Measurements from ENCODE around the gene BBS9.
A peak's percentile ranks its signal among the peaks of the same experiment; 100 is the strongest.

The BBS9 gene

DNA sequence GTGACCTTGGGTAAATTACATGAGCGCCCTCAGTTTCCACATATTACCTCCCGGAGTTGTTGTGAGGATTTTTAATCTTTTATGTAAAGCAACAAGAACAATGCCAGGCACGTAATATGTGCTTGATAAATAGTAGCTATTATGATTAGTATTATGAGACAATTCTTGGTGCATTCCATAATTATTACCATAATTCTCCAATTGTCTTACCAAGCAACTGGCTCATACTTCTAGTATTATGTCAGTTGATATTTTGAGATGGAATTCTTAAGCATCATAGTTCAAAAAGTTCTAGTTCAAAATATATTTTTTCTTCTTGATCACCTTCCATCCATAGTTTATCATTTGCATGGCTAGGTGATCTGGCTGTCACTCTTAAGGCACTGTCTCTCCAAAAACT is 259.0 kb downstream of the BBS9 start:
- DNase-seq: no peak

DNA sequence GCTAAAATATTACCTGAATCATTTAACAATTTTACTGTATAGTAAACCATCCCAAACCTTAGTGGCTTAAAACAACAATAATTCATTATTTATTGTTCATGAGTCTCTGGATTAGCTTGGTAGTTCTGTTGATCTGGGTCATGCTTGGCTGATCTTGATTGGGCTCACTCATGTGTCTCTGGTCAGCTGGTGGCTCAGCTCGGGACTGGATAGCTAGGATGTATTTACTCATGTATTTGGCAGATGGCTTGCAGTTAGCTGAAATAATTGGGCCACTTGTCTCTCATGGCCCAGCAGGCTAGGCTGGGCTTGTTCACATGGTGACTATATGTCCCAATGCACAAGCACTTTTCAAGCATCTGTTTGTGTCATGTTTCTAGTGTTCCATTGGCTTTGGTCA is 262.8 kb downstream of the BBS9 start:
- DNase-seq: peak; percentile 45

- DNase-seq: no peak
These were observed 264.4 kb downstream of the BBS9 start for GRCh38 chr7:33393770-33394169.

DNA sequence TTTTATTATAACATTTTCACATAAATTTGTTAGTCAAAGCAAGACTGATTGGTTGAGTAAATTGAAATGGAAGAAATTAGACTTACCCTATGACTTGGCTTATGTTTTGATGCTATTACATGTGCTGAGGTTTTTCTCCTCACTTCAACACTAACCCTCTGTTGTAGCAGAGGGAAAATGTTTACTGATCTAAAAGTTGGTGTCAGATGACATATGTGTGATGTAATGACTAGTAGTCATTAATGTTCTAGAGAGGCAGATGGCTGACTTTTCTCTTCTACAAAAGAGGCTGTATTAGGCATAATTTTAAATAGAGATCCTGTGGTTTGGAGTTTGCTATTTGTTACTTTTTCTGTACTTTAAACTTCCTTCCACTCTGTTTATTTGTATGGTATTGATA is 266.0 kb downstream of the BBS9 start:
- DNase-seq: no peak

GRCh38 chr7:33399528-33400213 is 270.3 kb downstream of the BBS9 start:
- DNase-seq: no peak

DNA sequence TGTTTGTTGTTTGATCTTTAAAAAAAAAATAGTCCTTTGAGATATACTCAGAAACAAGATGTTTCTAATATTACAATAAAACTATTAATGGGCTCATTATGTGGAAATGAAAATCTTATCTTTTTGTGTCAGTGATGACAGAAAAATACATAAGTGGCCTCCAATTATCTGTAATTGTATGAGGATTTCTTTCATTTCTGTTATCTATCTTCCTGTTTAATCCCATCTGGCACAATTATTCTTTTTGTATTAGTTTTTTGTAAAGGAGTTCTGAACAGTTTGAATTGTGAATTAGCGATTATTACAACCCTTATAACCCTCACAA is 270.8 kb downstream of the BBS9 start:
- DNase-seq: no peak

- no peak for DNase-seq
These were observed 280.9 kb downstream of the BBS9 start for GRCh38 chr7:33410266-33410665.

- DNase-seq: no peak
These were observed 281.7 kb downstream of the BBS9 start for GRCh38 chr7:33411020-33411419.

GRCh38 chr7:33412331-33412730 is 283.0 kb downstream of the BBS9 start:
- no peak for DNase-seq

DNA sequence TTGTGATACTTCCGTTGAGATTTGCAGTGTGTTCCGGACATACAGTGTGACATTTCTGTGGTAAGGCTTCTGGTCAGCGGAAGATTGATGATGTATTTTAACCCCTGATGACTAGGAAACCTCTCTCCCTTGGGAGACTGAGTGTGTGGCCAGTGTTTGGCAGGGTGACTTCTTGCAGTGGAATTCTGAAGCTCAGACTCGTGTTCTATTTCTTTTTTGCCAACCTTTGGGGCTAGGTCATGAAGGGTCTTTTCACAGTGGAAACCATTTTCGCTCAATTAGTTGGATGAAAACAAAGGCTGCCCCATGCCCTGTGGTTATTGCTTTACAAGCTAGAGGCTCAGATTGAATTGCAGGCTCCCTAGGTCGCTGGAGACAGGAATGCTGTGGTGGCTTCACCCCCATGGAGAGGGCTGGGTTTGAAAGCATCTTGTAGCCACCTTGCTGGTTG is 288.9 kb downstream of the BBS9 start:
- DNase-seq: peak; percentile 21

GRCh38 chr7:33420311-33420940 is 291.1 kb downstream of the BBS9 start:
- no peak for DNase-seq

DNA sequence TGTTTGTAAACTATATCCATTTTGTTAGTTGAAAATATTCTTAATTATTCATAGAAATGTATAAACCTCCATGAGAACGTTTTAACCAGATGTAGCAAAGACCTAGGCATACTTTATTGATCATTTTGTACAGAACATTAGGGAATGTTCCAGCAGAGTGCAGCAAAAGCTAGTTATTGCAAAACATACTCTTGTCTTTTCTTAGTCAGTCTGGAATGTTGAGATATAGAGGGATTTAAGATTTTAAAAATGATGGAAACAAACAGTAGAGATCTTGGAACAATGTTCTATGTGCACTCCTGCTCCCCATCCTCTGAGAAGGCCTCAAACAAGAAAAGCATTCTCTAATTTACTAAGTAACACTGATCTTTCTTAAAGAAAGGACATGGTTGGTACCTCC is 292.1 kb downstream of the BBS9 start:
- DNase-seq: no peak

- DNase-seq: no peak
These were observed 292.8 kb downstream of the BBS9 start for GRCh38 chr7:33422141-33422540.

DNA sequence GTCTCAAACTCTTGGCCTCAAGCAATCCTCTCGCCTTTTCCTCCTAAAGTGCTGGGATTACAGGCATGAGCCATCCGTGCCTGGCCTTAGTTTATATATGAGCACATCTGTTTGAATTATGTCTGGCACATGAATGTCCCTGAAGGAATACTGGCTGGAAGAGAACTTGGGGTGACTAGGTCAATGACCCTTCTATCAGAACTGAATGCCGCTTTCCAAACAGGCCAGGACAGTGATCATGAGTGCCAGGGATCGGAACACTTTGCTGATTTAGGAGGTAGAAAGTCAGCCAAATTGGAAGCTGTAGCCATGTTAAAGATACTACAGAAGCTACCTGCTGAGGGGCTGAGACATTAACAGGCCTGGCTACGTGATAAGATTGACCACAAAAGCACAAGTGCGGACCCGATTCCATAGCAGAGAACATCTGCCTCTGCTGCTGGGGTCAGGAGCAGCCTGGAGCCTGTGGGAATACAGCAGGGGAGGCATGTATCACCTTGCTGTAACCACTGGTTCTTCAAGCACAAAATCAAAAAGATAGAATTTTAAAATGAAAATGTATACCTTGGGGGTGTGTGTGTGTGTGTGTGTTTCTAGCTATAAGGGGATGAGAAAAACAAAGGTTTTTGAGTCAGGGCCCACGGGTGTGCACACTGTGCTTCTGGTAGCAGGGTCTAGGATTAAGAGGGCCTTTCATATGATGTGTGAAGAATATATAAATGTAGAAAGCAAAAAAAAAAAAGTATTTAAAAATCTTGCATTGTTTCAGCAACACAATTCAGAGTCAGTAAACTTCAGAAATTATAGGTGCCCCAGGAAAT is 293.7 kb downstream of the BBS9 start:
- no peak for DNase-seq

DNA sequence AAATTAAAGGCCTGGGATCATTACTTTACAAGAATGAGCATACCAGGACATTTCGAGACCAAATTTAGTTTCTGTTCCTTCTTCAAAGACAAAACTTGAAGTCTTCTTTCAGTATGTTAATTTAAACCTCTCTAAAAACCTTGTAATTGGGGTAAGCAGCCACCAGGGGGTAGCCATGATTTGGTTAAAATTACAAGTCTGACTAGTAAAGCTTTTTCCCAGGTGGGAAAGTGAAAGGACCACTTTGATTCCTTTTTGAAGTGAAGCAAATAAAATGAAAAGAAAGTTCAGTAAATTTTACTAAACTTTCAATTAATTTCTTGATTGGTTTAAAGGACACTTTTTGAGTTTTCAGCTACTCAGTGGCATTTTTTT is 294.3 kb downstream of the BBS9 start:
- no peak for DNase-seq

DNA sequence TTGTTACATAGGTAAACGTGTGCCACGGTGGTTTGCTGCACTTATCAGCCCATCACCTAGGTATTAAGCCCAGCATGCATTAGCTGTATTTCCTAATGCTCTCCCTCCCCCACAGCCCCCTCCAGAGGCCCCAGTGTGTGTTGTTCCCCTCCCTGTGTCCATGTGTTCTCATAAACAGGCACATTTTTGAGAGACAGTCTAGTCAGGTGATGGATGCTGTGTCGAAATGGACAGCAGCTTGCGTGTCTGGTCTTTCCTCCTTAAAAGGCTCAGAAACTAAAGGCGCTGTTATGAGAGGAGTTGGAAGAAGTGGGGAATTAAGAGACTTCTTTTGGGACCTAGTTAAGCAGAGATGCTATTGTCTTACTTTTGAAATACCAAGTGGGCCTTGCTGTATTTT is 296.0 kb downstream of the BBS9 start:
- DNase-seq: no peak

DNA sequence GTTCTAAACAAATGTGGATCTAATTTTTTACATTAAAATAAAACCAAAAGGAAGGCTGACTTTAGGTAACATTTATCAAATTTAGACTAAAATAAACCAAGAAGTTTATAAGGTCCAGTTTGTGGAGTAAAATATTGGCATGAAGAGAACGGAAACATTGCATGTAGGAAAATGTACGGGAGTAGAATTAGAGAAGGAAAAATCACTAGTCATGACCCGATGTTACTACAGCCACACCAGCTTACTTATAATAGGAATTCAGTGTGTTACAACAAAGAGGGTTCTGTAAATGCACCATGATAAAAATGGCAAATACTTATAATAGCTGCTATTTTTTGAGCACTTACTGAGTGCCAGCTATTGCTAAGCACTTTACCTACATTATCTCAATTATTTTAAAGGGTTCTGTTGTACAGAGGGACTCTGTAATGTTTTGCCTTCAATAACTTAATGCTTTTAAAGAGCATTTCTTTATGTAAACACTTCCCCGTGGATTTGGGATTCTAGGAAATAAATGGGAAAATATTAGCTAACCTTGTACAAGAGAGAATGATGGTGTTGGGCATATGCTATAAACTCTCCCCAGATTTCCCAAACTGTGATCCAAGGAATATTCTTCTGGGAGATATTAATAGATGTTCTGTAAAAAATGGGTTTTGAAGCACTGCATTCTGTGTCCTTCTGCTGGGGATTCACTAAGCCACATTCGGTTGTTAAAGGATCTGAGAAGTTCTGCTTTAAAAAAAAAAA is 296.7 kb downstream of the BBS9 start:
- no peak for DNase-seq

DNA sequence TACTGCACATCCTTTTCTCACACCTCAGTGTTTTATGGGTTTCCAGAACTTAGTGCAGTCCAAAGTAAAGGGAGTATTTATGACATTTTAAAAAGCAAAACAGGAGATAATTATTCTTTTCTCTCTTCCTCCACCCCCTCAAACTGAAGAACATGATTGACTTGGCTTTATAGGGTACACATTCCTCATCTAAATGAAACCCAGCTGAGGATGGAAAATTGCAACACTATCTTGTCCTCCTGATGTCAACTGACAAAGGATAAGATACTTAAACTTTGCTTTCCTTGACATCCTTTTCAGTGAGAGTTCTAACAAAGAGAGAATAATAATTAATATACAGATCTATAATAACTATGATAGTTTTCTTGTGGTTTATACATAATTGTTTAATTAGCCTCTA is 299.1 kb downstream of the BBS9 start:
- no peak for DNase-seq

- DNase-seq: no peak
These were observed 302.2 kb downstream of the BBS9 start for GRCh38 chr7:33431543-33431942.

GRCh38 chr7:33432821-33433220 is 303.5 kb downstream of the BBS9 start:
- no peak for DNase-seq

- DNase-seq: peak; percentile 6
These were observed 304.0 kb downstream of the BBS9 start for GRCh38 chr7:33433357-33433756.

GRCh38 chr7:33444511-33444910 is 315.1 kb downstream of the BBS9 start:
- DNase-seq: no peak

- DNase-seq: no peak
These were observed 317.2 kb downstream of the BBS9 start for GRCh38 chr7:33446551-33446950.

DNA sequence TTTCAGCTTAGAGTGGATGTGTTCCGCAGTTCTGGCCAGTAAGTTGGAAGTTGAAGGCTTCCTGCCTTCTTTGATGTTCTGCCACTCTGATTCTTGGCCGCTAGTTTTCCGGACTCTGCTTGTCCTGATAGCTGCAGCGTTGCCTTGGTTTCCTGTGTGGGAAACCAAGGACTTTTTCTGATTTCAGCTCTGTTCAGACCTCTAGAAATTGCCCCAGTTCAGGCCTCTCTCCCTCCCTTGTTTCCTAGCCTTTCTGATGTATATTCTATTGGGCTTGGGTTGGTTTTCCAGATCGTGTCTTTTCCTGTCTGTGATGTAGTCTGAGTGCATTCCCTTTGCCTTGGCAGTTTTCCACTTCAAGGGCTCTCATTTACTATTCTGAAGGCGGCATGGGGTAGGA is 318.7 kb downstream of the BBS9 start:
- no peak for DNase-seq
